HepG2 (cell line): Measurements from ENCODE around the gene TFAP2E. TPM values are rescaled to one million over a fixed set of nuclear protein-coding genes. Genes with fewer than 3 reads are reported as not detected.

Experiments
- ATAC-seq: fragments of 200-7000 bp; cut with Tn5 transposase; 3 replicates; pipeline ENCODE4 v1.9.1; 2020; ENCODE audit warnings: mild to moderate bottlenecking, moderate library complexity
- BruUV-seq: library from RNA; stranded (reverse); fragments of 400-500 nt; replicated peaks from 2 replicates; lab custom pipeline; 2021; lab: Mats Ljungman, UMichigan
- CTCF ChIA-PET: fragments of 300-600 bp; formaldehyde crosslinking; extraction: SDS; loops from one replicate; lab custom pipeline; 2021; ENCODE audit warnings: low total read pairs, inconsistent platforms, low intra/inter-chr PET ratio; lab: Yijun Ruan, JAX
- POLR2A ChIA-PET: fragments of 350-600 bp; sonication (Branson Sonifier 250); formaldehyde crosslinking; loops from one replicate; lab custom pipeline; 2020; ENCODE audit warnings: antibody characterized with exemption, inconsistent platforms; lab: Yijun Ruan, JAX
- DNase-seq: peaks from one replicate; pipeline ENCODE4 v3.0.0-alpha.2; 2015; ENCODE audit warnings: low spot score
- FAIRE-seq: peaks from 3 replicates; lab custom pipeline; 2011; peaks lifted over from hg19 to GRCh38; lab: Jason Lieb, UNC
- H2AFZ ChIP-seq: one replicate; pipeline ENCODE4 v1.6.1; 2011; ENCODE audit warnings: low read length, inconsistent platforms
- H3K27ac ChIP-seq: fragments of 300-600 bp; 3 replicates; pipeline ENCODE4 v1.8.0; 2011; ENCODE audit warnings: mixed run types, mild to moderate bottlenecking, mixed read lengths, low read length, inconsistent platforms; ENCODE audit not compliant: insufficient read depth; ENCODE audit errors: extremely low read length
- H3K27me3 ChIP-seq, 2 experiments: fragments of 200-600 bp in 1 of 2; 2 replicates in 1 of 2; 3 replicates in 1 of 2; pipeline versions ENCODE4 v1.6.0 to v1.8.0; 2011; ENCODE audit warnings: low read length in 2 of 2, mild to moderate bottlenecking in 2 of 2, moderate library complexity in 2 of 2, inconsistent platforms in 1 of 2; ENCODE audit not compliant: insufficient read depth in 2 of 2, control insufficient read depth in 1 of 2
- H3K36me3 ChIP-seq, 2 experiments: fragments of 200-600 bp in 1 of 2; replicated peaks in 1 of 2; 2 replicates in 1 of 2; 3 replicates in 1 of 2; pipeline versions ENCODE4 v1.5.1 to v1.8.0; 2011; ENCODE audit warnings: low read length in 2 of 2, inconsistent platforms in 1 of 2; ENCODE audit not compliant: insufficient read depth in 2 of 2, control insufficient read depth in 1 of 2
- H3K4me1 ChIP-seq: 2 replicates; pipeline ENCODE4 v1.5.1; 2012; ENCODE audit warnings: low read length, inconsistent platforms; ENCODE audit not compliant: insufficient read depth
- H3K4me2 ChIP-seq: 2 replicates; pipeline ENCODE4 v1.6.0; 2011; ENCODE audit warnings: low read depth, low read length, inconsistent platforms
- H3K4me3 ChIP-seq, 3 experiments: fragments of 200-600 bp in 1 of 3; sonication (generic), shearing (Covaris generic) in 1 of 3; replicated peaks in 1 of 3; 2 replicates each; pipeline ENCODE4 v1.5.1; 2011 to 2016; ENCODE audit warnings: low read length in 3 of 3, inconsistent platforms in 2 of 3, low read depth in 2 of 3, mild to moderate bottlenecking in 2 of 3, control low read depth in 1 of 3, mixed read lengths in 1 of 3; ENCODE audit not compliant: insufficient read depth in 1 of 3
- H3K79me2 ChIP-seq: one replicate; pipeline ENCODE4 v1.6.1; 2011; ENCODE audit warnings: low read length, inconsistent platforms; ENCODE audit not compliant: insufficient read depth
- H3K9ac ChIP-seq: 2 replicates; pipeline ENCODE4 v1.6.0; 2011; ENCODE audit warnings: mild to moderate bottlenecking, low read depth, low read length, inconsistent platforms; ENCODE audit not compliant: insufficient read depth
- H3K9me3 ChIP-seq: 2 replicates; pipeline ENCODE4 v1.5.1; 2012; ENCODE audit warnings: mild to moderate bottlenecking, low read length
- H4K20me1 ChIP-seq: 2 replicates; pipeline ENCODE4 v1.6.0; 2011; ENCODE audit warnings: inconsistent platforms, mild to moderate bottlenecking, low read length, moderate library complexity; ENCODE audit not compliant: insufficient read depth
- CC2D1A ChIP-seq: sonication (generic); formaldehyde crosslinking; IDR thresholded peaks from 2 replicates; pipeline ENCODE4 v1.8.1; 2023; ENCODE audit warnings: mild to moderate bottlenecking, missing genetic modification reagents
- GABPA ChIP-seq, 2 experiments: IDR thresholded peaks; 2 replicates each; pipeline ENCODE4 v1.6.1; 2011 to 2016; ENCODE audit warnings: low read depth in 2 of 2, low read length in 1 of 2, missing biosample characterization in 1 of 2, missing genetic modification characterization in 1 of 2
- GFI1 ChIP-seq: sonication (generic); formaldehyde crosslinking; IDR thresholded peaks from 2 replicates; pipeline ENCODE4 v1.5.0; 2020; ENCODE audit warnings: missing genetic modification reagents, mild to moderate bottlenecking, borderline replicate concordance
- SIX1 ChIP-seq: sonication (generic); formaldehyde crosslinking; IDR thresholded peaks from 2 replicates; pipeline ENCODE4 v1.4.0; 2020; ENCODE audit warnings: missing genetic modification reagents, borderline replicate concordance
- ZNF362 ChIP-seq: sonication (generic); formaldehyde crosslinking; IDR thresholded peaks from 2 replicates; pipeline ENCODE4 v1.4.0; 2020; ENCODE audit warnings: missing genetic modification reagents, mild to moderate bottlenecking, borderline replicate concordance
- ZNF768 ChIP-seq: sonication (generic); formaldehyde crosslinking; IDR thresholded peaks from 2 replicates; pipeline ENCODE4 v1.4.0; 2020; ENCODE audit warnings: missing genetic modification reagents
- WGBS: methylation state at CpG from one replicate; pipeline ENCODE4 v1.1.6; 2017; ENCODE audit warnings: low lambda C conversion rate; 5-methylcytosine and 5-hydroxymethylcytosine counted together
- in situ Hi-C: cut with HindIII; loops from 2 replicates; pipeline ENCODE4 v1.10.0; 2017; ENCODE audit warnings: low pct_unique_long_range_greater_than_20kb; ENCODE audit not compliant: extremely low pct_ligation_motif_present
- intact Hi-C: fragments of 100-400 bp; cut with micrococcal nuclease; formaldehyde crosslinking; loops from one replicate; pipeline ENCODE4 v1.10.0; 2022; ENCODE audit not compliant: unreplicated experiment
- polyA plus RNA-seq, 8 experiments: library from polyadenylated mRNA; depleted of rRNA in 3 of 8; stranded (reverse) in 7 of 8; unstranded in 1 of 8; fragments of >200 nt; fragmentation: Illumina TruSeq in 4 of 8; extraction: Trizol in 4 of 8; gene quantifications; 2 replicates each; pipeline versions ENCODE4 v1.2.1 to v1.2.3, GENCODE V29; 2011 to 2016; ENCODE audit warnings: low read depth in 4 of 8, missing spikeins in 1 of 8, mixed read lengths in 1 of 8; ENCODE audit not compliant: insufficient read depth in 1 of 8
- total RNA-seq, 5 experiments: library from RNA; depleted of rRNA; stranded (reverse); fragments of >200 nt; fragmentation: Illumina TruSeq; extraction: Trizol; gene quantifications; 2 replicates each; pipeline ENCODE4 v1.2.3, GENCODE V29; 2016; ENCODE audit warnings: low read depth in 1 of 5

Gene TFAP2E
- total and polyA plus RNA-seq, 2 of the 13 experiments (the other 11 are each of a cell fraction or from before 2014, with no cell fraction given), result 0.31 to 0.41 TPM

- TF ChIP-seq GABPA (IDR thresholded peaks at IDR 0.05; ENCODE audit: low read depth, low read length), result no peak
- TF ChIP-seq GABPA (CRISPR knock-in tag; IDR thresholded peaks at IDR 0.05; ENCODE audit: low read depth), result peak; percentile 23; the same call in 1 of the 2 replicates
- TF ChIP-seq ZNF362 (CRISPR knock-in tag), result 0 out of 2 replicates have a peak, but pooled peaks have one; percentile 17
- no peak for TF ChIP-seq SIX1 (CRISPR knock-in tag)
- TF ChIP-seq GFI1 (CRISPR knock-in tag), result peak; percentile 38; the same call in 1 of the 2 replicates
- TF ChIP-seq, all 625 proteins: peak for 7
These were observed 20.1 kb downstream of the TFAP2E start (continued) for GRCh38 chr1:35592991-35593769.

- FAIRE-seq, result no peak
- POLR2A ChIA-PET, result interaction anchor here (1.4 kb wide), 1 partner anchor 18 kb away, joined by 3 read pairs; no protein-coding TSS in a partner anchor
- no peak for TF ChIP-seq CC2D1A
- TF ChIP-seq ZNF768 (CRISPR knock-in tag), result peak; percentile 24
- TF ChIP-seq, all 625 proteins: peak for 1
- CTCF ChIA-PET, result no interaction called here
- Histone ChIP-seq H3K4me2 (no peak overlapping the region), H3K27ac (no peak overlapping the region), H3K36me3 (peaks cover 0 to 6% of the 10 kb centered on the region in 2 experiments; a peak in 1 of 5 replicates), H3K4me3 (no peak overlapping the region), H3K9me3 (no peaks in the 10 kb centered on the region), H2AFZ (no peak overlapping the region), H4K20me1 (no peaks in the 10 kb centered on the region), H3K79me2 (no peaks in the 10 kb centered on the region), H3K4me1 (peaks cover 15% of the 10 kb centered on the region), H3K27me3 (no peaks in the 10 kb centered on the region), H3K9ac (no peak overlapping the region)
- ATAC-seq (no peak; the same call in 2 of the 3 replicates), DNase-seq (no peak)
- BruUV-seq, result no TSS peak
- intact Hi-C loops, result no loop called here
- 97% methylated on average over 6 of the region's 9 CpGs for WGBS
- in situ Hi-C loops, result no loop called here
These were observed 21.1 kb downstream of the TFAP2E start for GRCh38 chr1:35594005-35594760.
